Fibroblast of skin of right quadriceps (primary cell): Measurements from ENCODE around the gene GCM1.

Source experiments
- DNase-seq: peaks from one replicate; pipeline ENCODE4 v3.0.0-alpha.2; 2013

The GCM1 gene

DNA sequence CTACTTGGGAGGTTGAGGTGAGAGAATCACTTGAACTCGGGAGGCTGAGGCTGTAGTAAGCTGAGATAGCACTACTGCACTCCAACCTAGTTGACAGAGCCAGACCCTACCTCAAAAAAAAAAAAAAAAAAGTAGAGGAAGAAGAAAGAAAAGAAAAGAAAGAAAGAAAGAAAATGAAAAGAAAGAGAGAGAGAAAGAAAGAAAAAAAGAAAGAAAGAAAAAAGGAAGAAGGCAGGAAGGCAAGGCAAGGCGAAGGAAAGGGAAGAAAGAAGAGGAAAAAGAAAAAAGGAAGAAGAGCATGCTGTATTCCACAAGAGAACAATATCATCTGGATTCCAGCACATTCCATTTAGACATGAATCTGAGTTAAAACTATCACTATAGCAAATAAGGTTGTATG lies 3.8 kb downstream of the GCM1 start:
- DNase-seq = no peak

DNA sequence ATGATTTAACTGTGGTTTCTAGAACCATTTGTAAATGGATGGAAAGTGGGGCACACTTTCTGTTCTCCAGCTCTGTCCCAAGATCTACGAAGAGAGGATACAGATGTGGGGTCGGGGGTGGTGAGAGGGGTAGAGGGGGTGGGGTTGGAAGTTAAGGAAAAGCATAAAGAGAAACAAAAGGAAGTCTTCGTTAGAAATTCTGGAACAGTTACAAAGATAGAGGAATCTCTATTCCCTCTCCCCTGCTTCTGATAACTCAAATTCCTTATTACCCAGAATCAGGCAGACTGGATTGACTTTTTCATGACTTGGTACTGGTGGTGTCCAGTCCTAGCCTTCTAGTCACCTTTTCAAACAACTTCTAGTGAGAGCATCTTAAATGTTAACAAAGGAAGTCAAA lies 4.9 kb downstream of the GCM1 start:
- DNase-seq = no peak

DNA sequence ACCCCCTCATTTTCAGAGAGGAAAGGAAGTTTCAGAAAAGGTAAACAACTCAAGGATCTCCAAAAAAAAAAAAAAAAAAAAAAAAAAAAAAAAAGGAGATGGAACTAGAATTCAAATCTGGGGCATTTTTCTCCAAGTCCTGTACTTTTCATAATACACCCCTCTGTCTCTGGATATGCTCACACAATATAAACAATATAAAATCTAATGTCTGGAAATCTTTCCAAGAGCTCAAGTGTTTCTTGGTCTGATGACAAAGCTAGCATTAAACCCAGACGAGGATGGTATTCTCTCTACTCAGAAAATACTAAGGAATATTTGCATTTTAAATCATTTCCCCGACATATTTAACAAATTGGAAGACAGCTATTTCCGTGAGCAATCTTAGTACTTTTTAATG lies 5.8 kb downstream of the GCM1 start:
- DNase-seq = no peak

DNA sequence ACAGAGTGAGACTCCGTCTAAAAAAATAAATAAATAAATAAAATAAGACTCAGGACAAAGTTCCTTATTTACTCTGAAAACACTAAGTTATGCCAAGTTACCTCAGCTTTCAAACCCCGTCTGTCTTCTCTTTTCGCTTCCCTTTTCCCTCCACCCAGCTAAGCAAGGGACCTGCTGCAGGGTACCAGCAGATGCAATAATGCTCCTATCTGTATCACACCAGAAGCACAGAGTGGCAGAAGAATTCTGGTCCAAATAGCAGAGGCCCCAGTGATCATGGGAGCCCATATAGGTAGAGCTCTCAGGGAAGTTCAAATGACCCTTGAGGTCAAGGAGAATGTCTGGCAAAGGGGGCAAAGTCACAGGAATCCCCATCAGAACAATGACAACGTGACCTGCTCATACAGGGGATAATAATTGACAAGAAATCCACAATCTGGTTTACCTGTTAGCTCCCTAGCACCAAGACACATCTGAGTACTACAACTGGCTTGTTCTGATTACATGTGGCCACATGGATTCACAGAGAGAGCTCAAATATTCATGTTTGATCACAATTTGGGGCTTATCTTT lies 8.7 kb downstream of the GCM1 start:
- DNase-seq = no peak

DNA sequence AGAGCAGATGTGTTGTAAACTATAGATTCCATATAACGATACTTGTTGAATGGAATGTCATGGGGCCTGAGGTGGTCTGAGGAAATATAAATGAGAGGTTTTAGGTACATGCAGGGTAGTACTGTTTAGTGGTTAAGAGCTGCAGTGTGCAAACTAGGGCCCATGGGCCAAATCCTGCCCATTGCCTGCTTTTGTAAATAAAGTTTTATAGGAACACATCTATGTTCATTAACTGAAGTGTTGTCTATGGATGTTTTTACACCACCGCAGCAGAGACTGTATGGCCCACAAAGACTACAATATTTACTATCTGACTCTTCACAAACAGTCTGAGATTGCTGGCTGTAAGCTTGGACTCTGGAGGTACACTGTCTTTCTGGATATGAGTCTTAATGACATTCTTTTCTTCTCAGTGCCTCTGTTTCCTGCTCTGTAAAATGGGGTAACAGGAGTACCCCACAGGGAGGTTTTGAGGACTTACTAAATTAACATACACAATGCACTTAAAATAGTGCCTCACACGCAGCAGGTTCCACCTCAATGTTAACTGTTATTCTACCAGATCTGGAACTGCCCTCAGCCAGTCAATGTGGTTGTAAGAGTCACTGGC lies 12.5 kb downstream of the GCM1 start:
- no peak for DNase-seq

DNA sequence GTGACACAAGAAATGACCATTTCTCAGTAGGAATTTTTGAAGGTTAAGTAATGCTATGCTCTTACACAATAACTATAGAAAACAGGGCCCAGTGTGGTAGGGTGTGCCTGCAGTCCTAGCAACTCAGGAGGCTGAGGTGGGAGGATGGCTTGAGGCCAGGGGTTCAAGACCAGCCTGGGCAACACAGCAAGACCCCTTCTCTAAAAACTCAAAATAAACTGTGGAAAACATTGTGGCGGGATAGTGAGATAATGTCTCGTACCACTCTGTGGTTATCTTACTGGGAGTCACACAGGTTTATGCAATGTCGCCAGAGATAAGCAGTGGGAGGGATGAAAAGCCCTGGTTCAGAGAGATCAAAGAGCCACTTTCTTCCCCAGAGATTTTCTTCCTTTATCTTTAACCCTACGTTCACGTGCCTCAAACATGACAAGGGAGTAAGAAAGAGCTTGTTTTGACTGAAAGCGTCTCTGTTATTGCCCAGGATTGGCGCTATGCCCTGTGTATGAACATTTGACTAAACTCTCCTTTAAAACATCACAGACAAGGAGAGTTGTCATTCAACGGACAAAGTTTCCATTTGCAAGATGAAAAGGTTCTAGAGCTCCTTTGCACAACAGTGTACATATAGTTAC lies 13.9 kb downstream of the GCM1 start:
- DNase-seq = no peak

DNA sequence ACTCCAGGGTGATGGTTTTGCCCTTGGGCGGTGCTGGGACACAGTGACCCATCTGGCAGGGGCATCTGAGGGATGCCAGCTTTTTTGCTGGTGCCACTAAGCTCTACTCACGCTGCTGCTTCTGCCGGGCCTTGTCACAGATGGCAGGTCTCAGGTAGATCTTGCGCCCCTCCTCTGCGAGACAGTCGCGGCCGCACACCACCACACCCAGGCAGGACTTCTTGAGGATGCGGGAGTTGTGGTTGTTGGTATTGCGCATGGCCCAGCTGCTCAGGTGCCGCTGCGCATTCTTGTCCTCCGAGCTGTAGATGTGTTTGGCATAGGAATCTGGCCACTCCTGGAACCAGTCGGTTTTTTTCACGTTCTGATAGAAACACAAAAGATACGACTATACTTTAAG lies 14.7 kb downstream of the GCM1 start:
- no peak for DNase-seq

DNA sequence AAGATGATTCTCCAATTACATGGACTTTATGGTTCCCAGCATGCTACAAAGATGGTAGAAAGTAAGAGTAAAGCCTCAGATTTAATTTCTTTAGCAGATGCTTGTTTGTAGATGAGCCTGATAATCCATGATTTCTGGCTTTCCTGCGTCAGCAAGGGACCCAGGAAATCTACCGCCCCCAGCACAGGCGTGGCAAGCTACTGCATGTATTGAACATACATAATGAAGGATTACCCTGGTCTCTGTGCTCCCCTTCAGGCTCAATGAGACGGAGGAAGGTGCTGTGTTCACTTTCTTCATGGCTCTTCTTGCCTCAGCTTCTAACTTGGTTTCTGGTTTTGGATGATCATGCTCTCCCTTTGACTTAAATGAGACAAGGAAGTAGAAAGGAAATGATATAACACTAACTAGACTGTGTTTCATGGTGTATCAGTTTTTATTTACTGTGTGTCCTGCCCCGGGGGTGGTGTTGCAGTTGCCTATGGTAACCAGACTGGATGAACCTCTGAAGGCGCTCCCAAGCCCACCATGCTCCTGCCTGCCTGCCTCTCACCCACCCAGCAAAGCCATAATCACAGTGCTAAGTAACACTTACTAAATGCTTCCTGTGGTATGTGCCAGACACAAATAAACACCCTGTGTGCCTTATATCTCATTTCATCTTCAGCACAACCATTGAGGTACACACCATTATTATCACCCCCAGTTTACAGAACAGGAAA lies 17.9 kb downstream of the GCM1 start:
- no peak for DNase-seq

DNA sequence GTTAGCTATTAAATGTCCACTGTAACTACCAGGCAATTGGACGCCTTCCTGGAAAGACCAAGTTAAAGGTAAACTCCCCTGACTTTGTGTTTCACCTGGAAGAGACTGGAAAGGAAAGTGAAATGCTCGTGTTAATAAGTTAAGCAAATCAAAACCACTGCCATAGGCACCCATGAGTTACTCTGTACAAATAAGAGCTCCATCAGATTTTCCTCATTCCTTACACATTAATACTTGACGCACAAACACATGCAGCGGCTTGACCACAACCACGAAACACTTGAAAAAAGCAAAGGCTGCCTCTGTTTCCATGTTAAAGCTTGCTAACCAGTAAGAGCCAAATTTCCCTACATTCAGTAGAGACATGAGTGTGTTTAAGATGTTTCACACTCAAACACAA lies 19.8 kb downstream of the GCM1 start:
- DNase-seq = peak; percentile 26

DNA sequence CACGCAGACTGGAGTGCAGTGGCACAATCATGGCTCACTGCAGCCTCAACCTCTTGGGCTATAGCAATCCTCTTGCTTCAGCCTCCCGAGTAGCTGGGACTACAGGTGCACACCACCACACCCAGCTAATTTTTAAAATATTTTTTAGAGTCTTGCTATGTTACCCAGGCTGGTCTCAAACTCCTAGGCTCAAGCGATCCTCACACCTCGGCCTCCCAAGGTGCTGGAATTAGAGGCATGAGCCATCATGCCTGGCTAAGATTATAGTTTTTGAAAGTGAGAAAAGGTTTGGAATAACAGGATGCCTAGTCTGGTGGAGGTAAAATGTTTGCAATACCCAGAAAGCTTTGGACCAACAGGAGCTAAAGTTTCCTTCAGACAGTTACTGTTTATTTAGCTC lies 23.4 kb downstream of the GCM1 start:
- no peak for DNase-seq

DNA sequence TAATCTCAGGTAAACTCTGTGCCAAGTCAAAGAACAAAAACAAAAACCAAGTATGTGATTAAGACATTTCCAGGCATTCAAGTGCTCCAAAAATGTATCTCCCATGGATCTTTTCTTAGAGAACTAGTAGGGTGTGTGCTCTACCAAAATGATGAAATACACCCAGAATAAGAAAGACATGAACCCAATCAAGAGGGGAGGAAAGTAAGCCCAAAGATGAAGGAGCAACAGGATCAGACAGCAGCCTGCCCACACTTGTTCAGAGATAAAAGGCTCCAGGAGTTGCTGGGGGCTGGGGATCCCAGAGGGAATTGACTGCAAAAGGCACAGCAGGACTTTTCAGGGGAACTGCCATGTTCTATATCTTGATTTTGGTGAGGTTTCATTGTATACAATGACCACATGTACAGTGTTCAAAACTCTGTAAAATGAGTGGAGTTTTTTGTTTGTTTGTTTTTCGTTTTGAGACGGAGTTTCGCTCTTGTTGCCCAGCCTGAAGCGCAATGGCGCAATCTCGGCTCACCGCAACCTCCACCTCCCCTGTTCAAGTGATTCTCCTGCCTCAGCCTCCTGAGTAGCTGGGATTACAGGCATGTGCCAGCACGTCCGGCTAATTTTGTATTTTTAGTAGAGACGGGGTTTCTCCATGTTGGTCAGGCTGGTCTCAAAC lies 24.4 kb downstream of the GCM1 start:
- no peak for DNase-seq

DNA sequence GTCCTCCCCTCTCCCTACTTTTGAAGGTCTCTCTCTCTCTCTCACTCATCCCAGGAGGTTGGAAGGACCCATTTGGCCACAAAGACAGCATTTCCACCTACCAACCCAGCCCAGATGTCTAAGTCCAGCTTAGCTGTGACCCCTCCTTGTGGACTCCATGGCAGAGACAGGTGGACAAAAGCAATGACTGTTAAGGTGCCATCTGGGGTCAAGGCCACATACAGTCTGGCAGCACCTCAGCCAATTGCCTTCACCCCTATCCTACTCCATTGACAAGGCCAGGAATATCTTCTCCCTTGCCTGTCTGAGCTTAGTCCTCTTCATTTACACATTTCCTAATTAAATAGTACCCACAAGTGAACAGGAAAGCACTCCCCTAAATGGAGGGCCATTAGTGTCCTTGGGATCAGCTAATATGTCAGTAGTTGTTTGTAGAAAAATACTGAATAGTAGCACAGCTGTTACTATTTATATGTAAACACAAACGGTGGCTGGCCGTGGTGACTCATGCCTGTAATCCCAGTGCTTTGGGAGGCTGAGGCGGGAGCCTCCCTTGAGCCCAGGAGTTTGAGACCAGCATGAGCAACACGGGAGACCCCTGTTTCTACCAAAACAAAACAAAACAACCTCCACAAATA lies 28.8 kb downstream of the GCM1 start:
- peak; percentile 51 for DNase-seq

DNA sequence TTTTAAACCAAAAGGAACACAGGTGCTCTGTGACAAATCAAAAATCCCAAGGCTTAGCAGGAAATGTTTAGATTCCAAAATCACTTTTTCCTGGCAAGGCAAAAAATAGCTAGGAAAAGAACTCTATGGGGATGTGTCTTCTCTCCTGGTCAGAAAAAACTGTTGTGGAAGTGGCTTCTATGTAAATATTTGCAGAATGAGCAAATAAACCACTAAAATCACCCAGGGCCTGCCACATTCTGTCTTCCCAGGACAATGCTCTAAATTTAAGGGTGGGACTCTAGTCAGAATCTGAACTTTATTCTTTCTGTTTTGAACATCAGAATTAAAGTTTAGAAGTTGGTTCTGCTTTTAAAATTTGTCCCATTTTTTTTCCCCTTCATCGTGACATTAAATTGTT lies 29.3 kb downstream of the GCM1 start:
- DNase-seq = peak; percentile 16

DNA sequence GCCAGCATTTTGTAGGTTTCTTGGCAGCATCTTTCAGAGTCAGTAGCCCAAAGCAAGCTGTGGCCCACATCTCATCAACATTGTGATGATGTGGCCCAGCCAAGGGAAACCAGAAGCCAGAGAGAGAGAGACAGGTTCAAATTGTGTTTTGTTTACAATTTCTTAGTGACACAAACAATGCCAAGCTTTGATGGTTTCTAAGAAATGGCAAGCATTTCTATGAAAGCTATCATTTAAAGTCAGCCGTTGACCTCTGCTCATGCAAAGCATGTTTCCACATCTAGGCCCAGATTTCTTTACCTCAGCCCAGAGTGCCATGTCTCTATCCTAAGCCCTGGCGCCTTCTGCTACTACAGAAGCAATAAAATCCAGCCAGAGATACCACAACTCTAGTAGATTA lies 32.9 kb downstream of the GCM1 start:
- no peak for DNase-seq

DNA sequence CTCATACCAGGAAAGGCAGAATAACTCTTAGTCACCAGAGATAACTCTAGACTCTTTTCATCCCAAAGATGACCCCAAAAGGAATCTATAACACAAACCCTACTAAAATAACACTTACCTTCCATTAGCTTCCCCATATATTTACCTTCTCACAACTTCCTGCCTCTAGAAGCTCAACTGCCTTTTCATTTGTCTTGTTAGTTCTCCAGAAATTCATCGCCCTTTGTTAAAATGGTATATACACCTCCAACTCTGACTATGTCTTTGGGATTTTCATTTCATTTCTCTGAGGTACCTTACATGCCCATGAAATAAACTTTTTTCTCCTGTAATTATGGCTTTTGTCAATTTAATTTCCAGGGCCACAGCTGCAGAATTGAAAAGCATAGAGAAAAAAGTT lies 33.5 kb downstream of the GCM1 start:
- DNase-seq = no peak

DNA sequence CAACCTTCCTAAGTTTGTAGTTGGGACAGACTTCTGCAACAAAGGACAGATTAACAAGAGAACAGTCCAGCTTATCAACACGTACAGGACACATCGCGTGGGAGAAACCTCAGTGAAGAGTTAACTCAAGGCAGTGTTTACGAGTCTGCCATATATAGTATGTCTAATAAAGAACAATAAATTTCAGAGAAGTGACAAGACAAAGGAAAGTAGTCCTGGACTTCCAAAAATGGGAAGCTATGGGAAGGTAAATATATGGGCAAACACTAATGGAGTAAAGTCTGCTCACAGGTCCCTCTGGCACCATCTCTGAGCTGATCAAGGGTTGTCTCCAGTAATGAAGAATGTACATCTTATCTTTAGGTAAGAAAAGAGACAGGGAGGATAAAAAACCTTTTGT lies 34.9 kb downstream of the GCM1 start:
- DNase-seq = no peak

DNA sequence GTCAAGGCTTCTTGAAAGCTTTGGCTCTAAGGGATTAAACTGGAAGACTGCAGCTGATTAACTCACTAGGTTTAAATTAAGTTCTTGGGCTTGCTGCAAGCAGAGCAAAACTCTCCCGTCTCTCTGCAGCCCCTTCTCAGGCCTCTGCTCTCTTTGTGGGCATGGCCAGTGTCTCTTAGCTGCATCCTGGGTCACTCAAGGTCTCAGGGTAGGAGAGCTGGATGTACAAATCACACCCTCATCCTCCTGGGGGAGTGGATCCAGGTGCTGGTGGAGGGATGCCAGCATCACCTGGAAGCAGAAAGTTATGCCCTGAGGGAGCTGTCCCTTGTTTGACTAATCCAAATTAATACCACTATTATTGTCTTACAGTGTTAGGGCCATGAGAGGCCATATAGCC lies 35.8 kb downstream of the GCM1 start:
- DNase-seq = no peak

DNA sequence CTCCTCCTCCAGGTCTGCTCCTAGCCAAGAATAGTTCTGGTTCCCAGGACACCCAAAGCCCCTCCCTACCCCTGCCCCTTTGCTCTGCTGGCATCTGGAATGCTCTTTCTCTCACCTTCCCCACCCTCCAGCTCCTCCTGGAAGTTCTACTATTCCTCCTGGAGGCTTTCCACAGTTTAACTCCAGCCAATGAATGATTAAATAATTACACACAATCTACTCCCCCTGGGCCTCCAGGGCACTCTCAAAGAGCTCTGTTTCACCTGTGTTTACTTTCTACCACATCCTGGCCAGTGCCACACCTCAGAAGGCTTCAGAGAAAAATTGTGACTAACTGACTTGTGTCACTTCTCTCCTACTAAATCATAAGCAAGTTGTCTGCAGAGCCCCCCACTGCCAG lies 36.2 kb downstream of the GCM1 start:
- DNase-seq = no peak

DNA sequence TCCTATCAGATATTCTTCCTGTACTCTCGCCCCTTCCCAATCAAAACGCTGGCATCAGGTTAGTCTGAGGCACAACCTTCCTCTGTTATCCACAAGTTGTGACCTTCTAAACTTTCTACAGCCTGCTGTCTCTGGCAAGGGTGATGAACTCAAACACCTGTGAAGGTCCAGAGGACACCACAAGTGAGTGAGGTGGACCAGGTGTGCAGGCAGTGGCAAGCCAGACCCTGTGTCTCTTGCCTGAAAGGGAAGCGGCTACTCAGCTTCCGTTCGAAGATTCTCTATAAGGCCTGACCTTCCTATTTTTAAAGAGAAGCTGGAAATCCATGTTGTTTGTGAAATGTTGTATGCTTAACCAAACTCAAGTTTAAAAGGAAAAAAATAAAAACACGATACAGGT lies 36.8 kb downstream of the GCM1 start:
- no peak for DNase-seq

DNA sequence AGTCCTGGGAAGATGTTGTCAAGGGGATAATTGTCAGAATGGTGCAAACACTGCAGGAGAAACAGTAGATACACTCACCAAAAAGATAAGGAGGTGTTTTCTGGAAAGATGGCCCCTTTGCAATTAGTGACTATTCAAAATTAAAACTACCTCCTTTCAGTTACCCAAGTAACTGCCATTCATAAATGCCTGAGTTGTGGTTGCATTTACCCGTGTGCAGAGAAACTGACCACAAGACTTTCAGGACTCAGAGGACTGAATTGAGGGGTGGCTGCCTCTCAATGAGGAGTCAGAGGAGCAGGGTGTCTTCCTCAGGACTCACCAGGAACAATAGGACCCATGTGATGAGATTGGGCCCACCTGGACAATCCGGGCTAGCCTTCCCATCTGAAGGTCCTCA lies 39.0 kb downstream of the GCM1 start:
- DNase-seq = no peak

DNA sequence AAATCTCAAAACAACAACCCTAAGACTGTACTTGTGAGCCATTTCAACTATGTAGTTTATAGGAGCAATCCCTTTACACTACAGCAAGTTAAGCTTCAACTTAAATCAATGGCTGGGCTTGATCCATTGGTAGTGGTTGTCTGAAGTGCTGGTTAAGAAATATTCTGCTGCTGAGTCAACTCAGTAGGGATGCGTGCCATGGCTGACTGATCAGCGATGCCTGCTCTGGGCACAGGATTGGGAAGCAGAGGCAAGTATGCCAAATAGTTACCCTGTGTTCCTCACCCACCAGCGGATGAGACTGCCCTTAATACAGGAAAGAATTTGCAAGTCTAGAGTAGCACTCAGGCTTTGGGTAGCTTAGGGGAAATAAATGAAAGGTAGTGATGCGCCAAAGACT lies 41.5 kb downstream of the GCM1 start:
- peak; percentile 56 for DNase-seq

DNA sequence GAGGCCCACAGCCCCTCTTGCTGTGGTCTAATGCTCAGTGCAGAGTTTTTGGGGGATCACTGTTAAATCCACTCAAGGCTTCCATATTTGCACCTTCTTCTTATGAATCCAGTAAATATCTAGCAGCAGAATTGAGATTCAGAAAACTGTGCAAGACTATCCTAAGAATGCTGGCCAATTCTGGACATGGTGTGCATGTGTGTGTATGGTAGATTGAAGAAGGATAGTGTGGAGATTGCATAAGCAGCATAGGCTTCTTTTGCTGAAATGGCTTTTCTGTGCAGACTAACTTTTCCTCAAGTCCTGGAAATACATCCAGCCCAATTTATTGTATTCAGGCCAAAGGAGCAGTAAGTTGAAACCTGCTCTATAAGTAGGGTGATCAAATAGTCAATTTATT lies 43.7 kb downstream of the GCM1 start:
- no peak for DNase-seq

DNA sequence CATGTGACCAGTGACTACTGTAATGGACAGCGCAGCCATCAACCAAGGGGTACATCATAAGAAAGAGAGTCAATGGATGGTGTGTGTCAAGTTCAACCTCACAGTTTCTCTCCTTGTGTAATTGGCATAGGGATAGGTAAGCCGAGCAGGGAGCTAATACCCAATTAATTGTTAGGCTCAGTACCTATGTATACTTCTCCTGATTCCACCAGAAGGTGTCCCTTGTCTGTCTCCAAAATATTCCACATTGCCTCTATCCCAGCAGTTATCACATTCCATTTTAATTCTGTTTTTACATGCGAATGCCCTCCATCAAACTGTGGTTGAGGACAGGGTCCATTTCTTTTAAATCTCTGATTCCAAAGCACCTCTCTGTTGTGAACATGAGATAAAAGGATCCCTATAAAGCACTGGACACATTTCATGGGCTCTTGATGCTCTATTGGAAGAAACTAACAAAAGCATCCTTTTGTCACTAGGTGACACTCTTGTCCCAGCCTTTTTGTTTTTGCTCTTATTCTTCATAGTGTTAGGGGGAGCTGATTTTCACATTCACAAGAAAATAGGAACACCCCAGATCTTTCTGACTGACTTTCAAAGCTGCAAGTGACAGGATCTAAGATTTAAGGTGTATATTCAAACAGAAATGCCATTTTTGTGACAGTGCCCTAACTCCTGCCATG lies 44.5 kb downstream of the GCM1 start:
- DNase-seq = no peak
